ENCODE data around the gene CUX1. TPM values are rescaled to one million over a fixed set of nuclear protein-coding genes. Genes with fewer than 3 reads are reported as not detected.
A peak's percentile ranks its signal among the peaks of the same experiment; 100 is the strongest.
"Not testable (repeated sequence)": the region's sequence is repeated elsewhere in the genome, so short reads cannot be mapped to it uniquely, and the experiment has no call there.

The CUX1 gene
- polyA plus RNA-seq, 3 donors = 80.1 to 95.7 (median 93.4) TPM

- DNase-seq = no peak
These were observed 484.6 kb downstream of the CUX1 start for GRCh38 chr7:102302025-102302424.

- no peak for DNase-seq
These were observed 486.4 kb downstream of the CUX1 start for GRCh38 chr7:102303669-102304422.

GRCh38 chr7:102304668-102305067, 487.2 kb downstream of the CUX1 start:
- no peak for DNase-seq

GRCh38 chr7:102305414-102306268, 488.2 kb downstream of the CUX1 start:
- no peak for DNase-seq

- DNase-seq = peak; percentile 70
These were observed 489.7 kb downstream of the CUX1 start for GRCh38 chr7:102306916-102307677.

- no peak for DNase-seq
These were observed 493.0 kb downstream of the CUX1 start for GRCh38 chr7:102310414-102310815.

GRCh38 chr7:102312317-102312716, 494.9 kb downstream of the CUX1 start:
- no peak for DNase-seq

GRCh38 chr7:102313997-102314780, 496.8 kb downstream of the CUX1 start:
- no peak for DNase-seq

GRCh38 chr7:102317231-102318059, 500.0 kb downstream of the CUX1 start:
- DNase-seq = no peak

- no peak for DNase-seq
These were observed 501.1 kb downstream of the CUX1 start for GRCh38 chr7:102318482-102318971.

GRCh38 chr7:102319671-102320070, 502.2 kb downstream of the CUX1 start:
- DNase-seq = no peak

- no peak for DNase-seq
These were observed 502.8 kb downstream of the CUX1 start for GRCh38 chr7:102320181-102320580.

GRCh38 chr7:102320601-102321350, 503.4 kb downstream of the CUX1 start:
- DNase-seq = no peak

- DNase-seq = no peak
These were observed 504.1 kb downstream of the CUX1 start for GRCh38 chr7:102321351-102322201.

- no peak for DNase-seq
These were observed 504.8 kb downstream of the CUX1 start for GRCh38 chr7:102322202-102322715.

- DNase-seq = no peak
These were observed 506.4 kb downstream of the CUX1 start for GRCh38 chr7:102323914-102324195.

- DNase-seq = not testable (repeated sequence)
These were observed 507.7 kb downstream of the CUX1 start for GRCh38 chr7:102325106-102325505.

- DNase-seq = no peak
These were observed 508.9 kb downstream of the CUX1 start for GRCh38 chr7:102326157-102326889.

Measured in renal pelvis (tissue), 4 donors.